Smooth muscle cell (in vitro differentiated cells): Measurements from ENCODE around the gene GGACT. TPM values are rescaled to one million over a fixed set of nuclear protein-coding genes. Genes with fewer than 3 reads are reported as not detected.

ENCODE experiments used
- DNase-seq: peaks from one replicate; lab custom pipeline; 2025; ENCODE audit not compliant: unreplicated experiment; lab: John Stamatoyannopoulos, UW
- H2AFZ ChIP-seq: fragments of 200-600 bp; sonication (generic); 2 replicates; pipeline ENCODE4 v1.6.0; 2016; ENCODE audit warnings: antibody characterized with exemption, low read depth, mild to moderate bottlenecking
- H3F3A ChIP-seq: fragments of 200-600 bp; sonication (generic); 2 replicates; pipeline ENCODE4 v1.6.0; 2017; ENCODE audit warnings: antibody characterized with exemption, low read depth
- H3K27ac ChIP-seq: fragments of 200-600 bp; sonication (generic); 2 replicates; pipeline ENCODE4 v1.5.1; 2016; ENCODE audit warnings: low read depth, mild to moderate bottlenecking
- H3K27me3 ChIP-seq: fragments of 200-600 bp; sonication (generic); 2 replicates; pipeline ENCODE4 v1.6.1; 2016; ENCODE audit warnings: low read depth, mild to moderate bottlenecking
- H3K36me3 ChIP-seq: fragments of 200-600 bp; sonication (generic); 2 replicates; pipeline ENCODE4 v1.5.1; 2016; ENCODE audit warnings: low read depth
- H3K4me1 ChIP-seq: fragments of 200-600 bp; sonication (generic); 2 replicates; pipeline ENCODE4 v1.5.1; 2016; ENCODE audit warnings: low read depth
- H3K4me2 ChIP-seq: fragments of 200-600 bp; sonication (generic); 2 replicates; pipeline ENCODE4 v1.6.0; 2016; ENCODE audit warnings: mild to moderate bottlenecking
- H3K4me3 ChIP-seq: fragments of 200-600 bp; sonication (generic); 2 replicates; pipeline ENCODE4 v1.5.1; 2016; ENCODE audit warnings: mild to moderate bottlenecking
- H3K79me2 ChIP-seq: fragments of 200-600 bp; sonication (generic); 2 replicates; pipeline ENCODE4 v1.6.0; 2016; ENCODE audit warnings: low read depth, mild to moderate bottlenecking
- H3K9ac ChIP-seq: fragments of 200-600 bp; sonication (generic); 2 replicates; pipeline ENCODE4 v1.6.0; 2016; ENCODE audit warnings: low read depth
- H3K9me3 ChIP-seq: fragments of 200-600 bp; sonication (generic); replicated peaks from 2 replicates; pipeline ENCODE4 v1.5.1; 2016; ENCODE audit warnings: low read depth
- H4K20me1 ChIP-seq: fragments of 200-600 bp; sonication (generic); 2 replicates; pipeline ENCODE4 v1.6.0; 2016; ENCODE audit warnings: low read depth
- CTCF ChIP-seq: fragments of 200-600 bp; sonication (generic); IDR thresholded peaks from 2 replicates; pipeline ENCODE4 v1.5.1; 2017; ENCODE audit warnings: borderline replicate concordance, mild to moderate bottlenecking, antibody characterized with exemption; ENCODE audit not compliant: insufficient read depth, poor library complexity, severe bottlenecking
- WGBS: methylation state at CpG from one replicate; pipeline ENCODE4 v1.1.7; 2016; ENCODE audit warnings: low lambda C conversion rate; 5-methylcytosine and 5-hydroxymethylcytosine counted together
- polyA plus RNA-seq: library from polyadenylated mRNA; unstranded; fragments of >200 nt; fragmentation: Nextera tagmentation; extraction: Ambion mirVana; gene quantifications from 2 replicates; pipeline ENCODE4 v1.2.1, GENCODE V29; 2016
- total RNA-seq: library from RNA; depleted of rRNA; stranded (reverse); fragments of >200 nt; gene quantifications from 2 replicates; pipeline ENCODE4 v1.2.3, GENCODE V29; 2014

GGACT gene
- total and polyA plus RNA-seq, 2 experiments from 2014 or later = 2.5 to 7.1 TPM

GRCh38 chr13:100542826-100543156, 45.8 kb downstream of the GGACT start:
- H3K4me1 ChIP-seq = peaks cover 11% of the 10 kb centered on the region
- H3K9me3 ChIP-seq = no peaks in the 10 kb centered on the region
- H3K36me3 ChIP-seq = no peaks in the 10 kb centered on the region
- H3K4me3 ChIP-seq = no peak overlapping the region
- H3K4me2 ChIP-seq = no peak overlapping the region
- TF ChIP-seq CTCF = peak; percentile 61
- H3F3A ChIP-seq = peaks cover 7% of the 10 kb centered on the region
- WGBS = 86% methylated on average over 8 of the region's 8 CpGs
- H4K20me1 ChIP-seq = no peaks in the 10 kb centered on the region
- no peak overlapping the region for H3K27ac ChIP-seq
- H3K9ac ChIP-seq = no peak overlapping the region
- H3K27me3 ChIP-seq = no peaks in the 10 kb centered on the region
- H2AFZ ChIP-seq = no peak overlapping the region
- DNase-seq = no peak
- no peaks in the 10 kb centered on the region for H3K79me2 ChIP-seq

GRCh38 chr13:100541897-100542825, 46.4 kb downstream of the GGACT start:
- Histone ChIP-seq H3K27ac (no peak overlapping the region), H4K20me1 (no peaks in the 10 kb centered on the region), H3K4me1 (peaks cover 11% of the 10 kb centered on the region), H3K4me3 (no peak overlapping the region), H2AFZ (no peak overlapping the region), H3K27me3 (no peaks in the 10 kb centered on the region), H3K9ac (no peak overlapping the region), H3F3A (peaks cover 7% of the 10 kb centered on the region), H3K36me3 (no peaks in the 10 kb centered on the region), H3K4me2 (no peak overlapping the region), H3K9me3 (no peaks in the 10 kb centered on the region), H3K79me2 (no peaks in the 10 kb centered on the region)
- TF ChIP-seq CTCF = no peak
- WGBS = 84% methylated on average over 18 of the region's 18 CpGs
- DNase-seq = no peak

- no peaks in the 10 kb centered on the region for H4K20me1 ChIP-seq
- DNase-seq = peak; percentile 4
- no peak for TF ChIP-seq CTCF
- no peaks in the 10 kb centered on the region for H3K36me3 ChIP-seq
- H3K27ac ChIP-seq = no peak overlapping the region
- peaks cover 11% of the 10 kb centered on the region for H3K4me1 ChIP-seq
- no peak overlapping the region for H3K4me3 ChIP-seq
- no peaks in the 10 kb centered on the region for H3K27me3 ChIP-seq
- H3K79me2 ChIP-seq = no peaks in the 10 kb centered on the region
- H3K4me2 ChIP-seq = peak overlapping the region; percentile 62
- H2AFZ ChIP-seq = no peak overlapping the region
- H3K9me3 ChIP-seq = no peaks in the 10 kb centered on the region
- no peak overlapping the region for H3K9ac ChIP-seq
- 19% methylated on average over 3 of the region's 3 CpGs for WGBS
- H3F3A ChIP-seq = peaks cover 7% of the 10 kb centered on the region
Observed at GRCh38 chr13:100540621-100541020, 48.0 kb downstream of the GGACT start.
